Measurements from ENCODE around the gene SARDH. TPM values are rescaled to one million over a fixed set of nuclear protein-coding genes. Genes with fewer than 3 reads are reported as not detected.

SARDH gene
- total and polyA plus RNA-seq, 2 of the 13 experiments (the other 11 are each of a cell fraction or from before 2014, with no cell fraction given): 11.6 to 34.9 TPM

- TF ChIP-seq HMGXB3 (CRISPR knock-in tag; IDR thresholded peaks at IDR 0.05; ENCODE audit: borderline replicate concordance) (no peak; the same call in 1 of the 2 replicates), DBP (CRISPR knock-in tag; IDR thresholded peaks at IDR 0.05; ENCODE audit: not compliant biosample characterization) (no peak), ZNF121 (CRISPR knock-in tag; IDR thresholded peaks at IDR 0.05) (no peak), MAFG (CRISPR knock-in tag; IDR thresholded peaks at IDR 0.05) (no peak), RCOR2 (CRISPR knock-in tag; IDR thresholded peaks at IDR 0.05) (peak; percentile 60), TEAD3 (CRISPR knock-in tag; optimal IDR thresholded peaks at IDR 0.05; ENCODE audit: borderline replicate concordance) (peak; percentile 67), MEIS1 (CRISPR knock-in tag; IDR thresholded peaks at IDR 0.05; ENCODE audit: borderline replicate concordance) (no peak), ZNF136 (CRISPR knock-in tag; IDR thresholded peaks at IDR 0.05; ENCODE audit: low read depth) (no peak), ZNF232 (CRISPR knock-in tag; IDR thresholded peaks at IDR 0.05; ENCODE audit: borderline replicate concordance) (0 out of 2 replicates have a peak, but pooled peaks have one; percentile 18), ZNF550 (CRISPR knock-in tag; IDR thresholded peaks at IDR 0.05; ENCODE audit: borderline replicate concordance) (no peak), NFIC (IDR thresholded peaks at IDR 0.05; ENCODE audit: low read length) (no peak), ZKSCAN1 (IDR thresholded peaks at IDR 0.05; ENCODE audit: low read length) (peak; percentile 82), TFAP4 (IDR thresholded peaks at IDR 0.05; ENCODE audit: borderline replicate concordance, low read depth) (no peak; the same call in 1 of the 2 replicates), ZBTB2 (CRISPR knock-in tag; IDR thresholded peaks at IDR 0.05; ENCODE audit: low read depth) (no peak), MATR3 (CRISPR knock-in tag; IDR thresholded peaks at IDR 0.05) (no peak), CHD4 (IDR thresholded peaks at IDR 0.05; ENCODE audit: borderline replicate concordance, low read length) (no peak), NAIF1 (CRISPR knock-in tag; IDR thresholded peaks at IDR 0.05; ENCODE audit: borderline replicate concordance) (no peak), ZNF24 (IDR thresholded peaks at IDR 0.05) (no peak), ZSCAN31 (CRISPR knock-in tag; IDR thresholded peaks at IDR 0.05; ENCODE audit: low read depth) (no peak), ZMYM4 (CRISPR knock-in tag; IDR thresholded peaks at IDR 0.05) (0 out of 2 replicates have a peak, but pooled peaks have one; percentile 23)
- TF ChIP-seq, protein P1, sequence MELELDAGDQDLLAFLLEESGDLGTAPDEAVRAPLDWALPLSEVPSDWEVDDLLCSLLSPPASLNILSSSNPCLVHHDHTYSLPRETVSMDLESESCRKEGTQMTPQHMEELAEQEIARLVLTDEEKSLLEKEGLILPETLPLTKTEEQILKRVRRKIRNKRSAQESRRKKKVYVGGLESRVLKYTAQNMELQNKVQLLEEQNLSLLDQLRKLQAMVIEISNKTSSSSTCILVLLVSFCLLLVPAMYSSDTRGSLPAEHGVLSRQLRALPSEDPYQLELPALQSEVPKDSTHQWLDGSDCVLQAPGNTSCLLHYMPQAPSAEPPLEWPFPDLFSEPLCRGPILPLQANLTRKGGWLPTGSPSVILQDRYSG (CRISPR knock-in tag; IDR thresholded peaks at IDR 0.05): no peak
These were observed 79.4 kb downstream of the SARDH start (continued) for GRCh38 chr9:133658442-133659431.
